Ectodermal cell (in vitro differentiated cells): ENCODE results near the gene APLP1.

Source experiments
- H3K27ac ChIP-seq: 2 replicates; pipeline ENCODE4 v1.7.0; 2013; ENCODE audit warnings: mild to moderate bottlenecking, low read depth, low read length; ENCODE audit not compliant: insufficient read depth, poor library complexity, severe bottlenecking
- H3K27me3 ChIP-seq: 2 replicates; pipeline ENCODE4 v1.7.0; 2013; ENCODE audit warnings: mild to moderate bottlenecking, low read length; ENCODE audit not compliant: insufficient read depth, control insufficient read depth, poor library complexity, severe bottlenecking
- H3K36me3 ChIP-seq: one replicate; pipeline ENCODE4 v1.7.0; 2013; ENCODE audit warnings: low read length; ENCODE audit not compliant: control insufficient read depth, insufficient read depth
- H3K4me1 ChIP-seq: one replicate; pipeline ENCODE4 v1.7.0; 2013; ENCODE audit warnings: low read length; ENCODE audit not compliant: control insufficient read depth, insufficient read depth
- H3K4me3 ChIP-seq: 2 replicates; pipeline ENCODE4 v1.7.0; 2013; ENCODE audit warnings: low read depth, low read length, control low read depth; ENCODE audit not compliant: insufficient read depth
- H3K9me3 ChIP-seq: 2 replicates; pipeline ENCODE4 v1.7.0; 2013; ENCODE audit warnings: mild to moderate bottlenecking, low read length, moderate library complexity; ENCODE audit not compliant: control insufficient read depth
- WGBS, 2 experiments: methylation state at CpG; one replicate each; pipeline ENCODE4 v1.1.7; 2013; ENCODE audit warnings: missing lambda C conversion rate in 2 of 2; 5-methylcytosine and 5-hydroxymethylcytosine counted together

APLP1 gene

GRCh38 chr19:35852029-35852780 is 16.2 kb upstream of the APLP1 start, which contains the start of gene NPHS1:
NPHS1 (minus strand) TSS chr19:35852504; CDS start chr19:35851837, 667 bp downstream.
- H3K9me3 ChIP-seq: no peaks in the 10 kb centered on the region
- 76 to 78% methylated on average over 9 of the region's 9 CpGs for WGBS, 2 experiments
- H3K27me3 ChIP-seq: peaks cover 59% of the 10 kb centered on the region
- H3K27ac ChIP-seq: no peak within 1 kb of the TSS
- no peaks in the 10 kb centered on the region for H3K36me3 ChIP-seq
- H3K4me3 ChIP-seq: no peak within 1 kb of the TSS
- peaks cover 20% of the 10 kb centered on the region for H3K4me1 ChIP-seq

- no peak overlapping the region for H3K4me3 ChIP-seq
- no peaks in the 10 kb centered on the region for H3K36me3 ChIP-seq
- peaks cover 59% of the 10 kb centered on the region for H3K27me3 ChIP-seq
- no peak overlapping the region for H3K27ac ChIP-seq
- no peaks in the 10 kb centered on the region for H3K9me3 ChIP-seq
- H3K4me1 ChIP-seq: peaks cover 20% of the 10 kb centered on the region
- WGBS, 2 experiments: 83 to 87% methylated on average over 8 of the region's 8 CpGs
Measured at GRCh38 chr19:35853038-35853756, 15.2 kb upstream of the APLP1 start.

- WGBS, 2 experiments: 1% methylated on average over 42 of the region's 42 CpGs
- Histone ChIP-seq H3K27ac (peak within 1 kb of the TSS; percentile 65), H3K27me3 (peaks cover 68% of the 10 kb centered on the region), H3K4me3 (peak within 1 kb of the TSS; percentile 52), H3K36me3 (no peaks in the 10 kb centered on the region), H3K4me1 (peaks cover 31% of the 10 kb centered on the region), H3K9me3 (no peaks in the 10 kb centered on the region)
Measured at GRCh38 chr19:35856546-35857149, 11.7 kb upstream of the APLP1 start, which contains the start of gene KIRREL2. KIRREL2 (plus strand) TSS chr19:35856911; CDS start chr19:35857120, 209 bp downstream.

GRCh38 chr19:35858311-35858710 is 10.1 kb upstream of the APLP1 start:
- no peak overlapping the region for H3K27ac ChIP-seq
- H3K4me1 ChIP-seq: peaks cover 34% of the 10 kb centered on the region
- H3K27me3 ChIP-seq: peaks cover 74% of the 10 kb centered on the region
- H3K9me3 ChIP-seq: no peaks in the 10 kb centered on the region
- no peaks in the 10 kb centered on the region for H3K36me3 ChIP-seq
- 85 to 86% methylated on average over 6 of the region's 6 CpGs for WGBS, 2 experiments
- no peak overlapping the region for H3K4me3 ChIP-seq

- no peak overlapping the region for H3K27ac ChIP-seq
- no peak overlapping the region for H3K4me3 ChIP-seq
- peaks cover 72% of the 10 kb centered on the region for H3K27me3 ChIP-seq
- no peaks in the 10 kb centered on the region for H3K36me3 ChIP-seq
- no peaks in the 10 kb centered on the region for H3K9me3 ChIP-seq
- peaks cover 34% of the 10 kb centered on the region for H3K4me1 ChIP-seq
- WGBS, 2 experiments: 82 to 89% methylated on average over 4 of the region's 4 CpGs
Measured at GRCh38 chr19:35859414-35859813, 9.0 kb upstream of the APLP1 start.

GRCh38 chr19:35860436-35860817 is 7.9 kb upstream of the APLP1 start:
- Histone ChIP-seq H3K27ac (no peak overlapping the region), H3K4me3 (peak overlapping the region; percentile 39), H3K4me1 (peaks cover 25% of the 10 kb centered on the region), H3K27me3 (peaks cover 66% of the 10 kb centered on the region), H3K9me3 (no peaks in the 10 kb centered on the region), H3K36me3 (no peaks in the 10 kb centered on the region)
- WGBS, 2 experiments: 9 to 10% methylated on average over 24 of the region's 24 CpGs

DNA sequence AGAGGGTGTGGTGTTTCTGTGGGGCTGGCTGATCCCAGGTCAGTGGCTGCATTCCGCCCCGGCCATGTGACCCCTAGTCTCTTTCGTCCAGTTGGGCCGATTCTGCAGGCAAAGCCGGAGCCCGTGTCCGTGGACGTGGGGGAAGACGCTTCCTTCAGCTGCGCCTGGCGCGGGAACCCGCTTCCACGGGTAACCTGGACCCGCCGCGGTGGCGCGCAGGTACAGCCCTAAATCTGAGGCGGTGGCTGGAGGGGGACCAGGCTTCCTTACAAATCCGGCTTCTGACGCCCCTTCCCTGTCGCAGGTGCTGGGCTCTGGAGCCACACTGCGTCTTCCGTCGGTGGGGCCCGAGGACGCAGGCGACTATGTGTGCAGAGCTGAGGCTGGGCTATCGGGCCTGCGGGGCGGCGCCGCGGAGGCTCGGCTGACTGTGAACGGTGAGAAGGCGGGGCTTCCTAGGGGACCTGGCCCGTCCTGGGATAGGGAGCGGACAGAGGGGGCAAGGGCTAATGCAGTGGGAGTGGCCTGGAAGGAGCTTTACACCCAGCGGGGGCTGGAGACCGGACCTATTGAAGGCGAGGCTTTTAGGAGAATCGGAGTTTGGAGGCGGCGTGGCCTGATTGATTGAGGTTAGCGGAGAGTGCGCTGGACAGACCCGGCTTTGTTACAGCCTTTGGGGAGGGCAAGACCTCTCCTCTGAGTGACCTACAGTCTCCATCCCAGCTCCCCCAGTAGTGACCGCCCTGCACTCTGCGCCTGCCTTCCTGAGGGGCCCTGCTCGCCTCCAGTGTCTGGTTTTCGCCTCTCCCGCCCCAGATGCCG is 7.3 kb upstream of the APLP1 start:
- WGBS, 2 experiments: 5 to 6% methylated on average over 55 of the region's 55 CpGs
- H3K27me3 ChIP-seq: peaks cover 65% of the 10 kb centered on the region
- H3K4me1 ChIP-seq: peaks cover 20% of the 10 kb centered on the region
- H3K27ac ChIP-seq: peak overlapping the region; percentile 72
- no peaks in the 10 kb centered on the region for H3K9me3 ChIP-seq
- H3K36me3 ChIP-seq: peaks cover 3% of the 10 kb centered on the region
- peak overlapping the region; percentile 39 for H3K4me3 ChIP-seq

- H3K36me3 ChIP-seq: peaks cover 3% of the 10 kb centered on the region
- H3K27ac ChIP-seq: peak overlapping the region; percentile 72
- H3K27me3 ChIP-seq: peaks cover 59% of the 10 kb centered on the region
- WGBS, 2 experiments: 47 to 52% methylated on average over 19 of the region's 19 CpGs
- no peaks in the 10 kb centered on the region for H3K9me3 ChIP-seq
- H3K4me1 ChIP-seq: peaks cover 20% of the 10 kb centered on the region
- H3K4me3 ChIP-seq: peak overlapping the region; percentile 39
Measured at GRCh38 chr19:35861640-35862160, 6.7 kb upstream of the APLP1 start.

GRCh38 chr19:35862528-35862927 is 5.8 kb upstream of the APLP1 start:
- no peak overlapping the region for H3K27ac ChIP-seq
- peaks cover 50% of the 10 kb centered on the region for H3K27me3 ChIP-seq
- H3K9me3 ChIP-seq: no peaks in the 10 kb centered on the region
- no peak overlapping the region for H3K4me3 ChIP-seq
- WGBS, 2 experiments: 91 to 92% methylated on average over 14 of the region's 14 CpGs
- H3K36me3 ChIP-seq: peaks cover 3% of the 10 kb centered on the region
- H3K4me1 ChIP-seq: peaks cover 22% of the 10 kb centered on the region
